ENCODE data around the gene PURA. TPM values are rescaled to one million over a fixed set of nuclear protein-coding genes. Genes with fewer than 3 reads are reported as not detected.

Gene PURA
- total RNA-seq, 1 experiment from 2014 or later, result 16.9 TPM

- CTCF ChIA-PET, result no interaction called here
- H3K4me3 ChIP-seq (ENCODE audit: low read depth in 2 of 2, low read length in 2 of 2), result no peak overlapping the region
- no peaks in the 10 kb centered on the region for H3K27me3 ChIP-seq (ENCODE audit: control insufficient read depth, insufficient read depth, low read length)
- POLR2A ChIA-PET, result no interaction called here
- in situ Hi-C loops (cut with HindIII; ENCODE audit: low pct_unique_long_range_greater_than_20kb, low sequenced_read_pairs) (no loop called here), intact Hi-C loops (cut with micrococcal nuclease; ENCODE audit: unreplicated experiment) (no loop called here)
- H3K4me1 ChIP-seq (ENCODE audit: control insufficient read depth, insufficient read depth, low read length), result peaks cover 32% of the 10 kb centered on the region
- no peak for DNase-seq (ENCODE audit: low read depth, low spot score)
- H3K36me3 ChIP-seq (ENCODE audit: control insufficient read depth, insufficient read depth, low read length), result no peaks in the 10 kb centered on the region; the same call in 1 of the 2 replicates
- H3K27ac ChIP-seq (ENCODE audit: low read length), result no peak overlapping the region
- TF ChIP-seq POLR2AphosphoS5 (IDR thresholded peaks at IDR 0.05; ENCODE audit: low read depth, low read length) (no peak), SIN3A (IDR thresholded peaks at IDR 0.05; ENCODE audit: borderline replicate concordance, insufficient read depth, low read depth, low read length) (no peak), REST (IDR thresholded peaks at IDR 0.05; ENCODE audit: insufficient read depth in 1 of 2, low read depth in 2 of 2, low read length in 1 of 2) (no peak), TCF7L2 (IDR thresholded peaks at IDR 0.05; ENCODE audit: low read depth, low read length) (no peak), CTCF (IDR thresholded peaks at IDR 0.05) (no peak)
- BruUV-seq (replicated peaks), result no TSS peak
- H3K9me3 ChIP-seq (ENCODE audit: control insufficient read depth, insufficient read depth, low read depth, low read length), result no peaks in the 10 kb centered on the region
- no peak for ATAC-seq
Observed at GRCh38 chr5:140128376-140128775, 14.5 kb downstream of the PURA start.

- intact Hi-C loops (cut with micrococcal nuclease; ENCODE audit: unreplicated experiment) (no loop called here), in situ Hi-C loops (cut with HindIII; ENCODE audit: low pct_unique_long_range_greater_than_20kb, low sequenced_read_pairs) (no loop called here)
- BruUV-seq (replicated peaks), result no TSS peak
- DNase-seq (ENCODE audit: low read depth, low spot score) (no peak), ATAC-seq (0 out of 2 replicates have a peak, but pooled peaks have one; percentile 43)
- H3K4me3 ChIP-seq (ENCODE audit: low read depth in 2 of 2, low read length in 2 of 2), result no peak overlapping the region
- TF ChIP-seq REST (IDR thresholded peaks at IDR 0.05; ENCODE audit: insufficient read depth in 1 of 2, low read depth in 2 of 2, low read length in 1 of 2) (no peak), CTCF (IDR thresholded peaks at IDR 0.05) (no peak), TCF7L2 (IDR thresholded peaks at IDR 0.05; ENCODE audit: low read depth, low read length) (no peak), POLR2AphosphoS5 (IDR thresholded peaks at IDR 0.05; ENCODE audit: low read depth, low read length) (no peak), SIN3A (IDR thresholded peaks at IDR 0.05; ENCODE audit: borderline replicate concordance, insufficient read depth, low read depth, low read length) (no peak)
- CTCF ChIA-PET, result no interaction called here
- H3K36me3 ChIP-seq (ENCODE audit: control insufficient read depth, insufficient read depth, low read length), result no peaks in the 10 kb centered on the region; the same call in 1 of the 2 replicates
- H3K27me3 ChIP-seq (ENCODE audit: control insufficient read depth, insufficient read depth, low read length), result no peaks in the 10 kb centered on the region
- no peaks in the 10 kb centered on the region for H3K9me3 ChIP-seq (ENCODE audit: control insufficient read depth, insufficient read depth, low read depth, low read length)
- peaks cover 21% of the 10 kb centered on the region for H3K4me1 ChIP-seq (ENCODE audit: control insufficient read depth, insufficient read depth, low read length)
- H3K27ac ChIP-seq (ENCODE audit: low read length), result no peak overlapping the region
- POLR2A ChIA-PET, result no interaction called here
Observed at GRCh38 chr5:140130949-140131733, 17.2 kb downstream of the PURA start.

All from Panc1 (cell line).